Kidney (tissue), 14 donors: ENCODE results near the gene TBL1X. TPM values are rescaled to one million over a fixed set of nuclear protein-coding genes. Genes with fewer than 3 reads are reported as not detected.

Experiments
- DNase-seq, 5 donors: peaks; one replicate each; pipeline ENCODE4 v3.0.0-alpha.2; 2013 to 2020
- FAIRE-seq: peaks from 2 replicates; lab custom pipeline; 2012; peaks lifted over from hg19 to GRCh38; lab: Jason Lieb, UNC
- H3K27ac ChIP-seq, 2 donors: one replicate each; pipeline ENCODE4 v1.7.0; 2013; ENCODE audit warnings: low read depth in 2 of 2, low read length in 2 of 2, inconsistent platforms in 1 of 2
- H3K27me3 ChIP-seq: one replicate; pipeline ENCODE4 v1.7.1; 2013; ENCODE audit warnings: low read length, inconsistent platforms; ENCODE audit not compliant: control insufficient read depth, insufficient read depth
- H3K36me3 ChIP-seq, 3 donors: one replicate each; pipeline versions ENCODE4 v1.7.0 to v1.7.1; 2013; ENCODE audit warnings: low read length in 3 of 3, control low read depth in 1 of 3, inconsistent platforms in 1 of 3; ENCODE audit not compliant: insufficient read depth in 3 of 3, control insufficient read depth in 2 of 3
- H3K4me1 ChIP-seq, 3 donors: one replicate each; pipeline versions ENCODE4 v1.7.0 to v1.7.1; 2013; ENCODE audit warnings: low read length in 3 of 3, inconsistent platforms in 1 of 3, low read depth in 1 of 3; ENCODE audit not compliant: control insufficient read depth in 2 of 3, insufficient read depth in 2 of 3
- H3K4me3 ChIP-seq, 3 donors: one replicate each; pipeline versions ENCODE4 v1.7.0 to v1.8.1; 2013; ENCODE audit warnings: low read length in 3 of 3, control low read depth in 1 of 3, inconsistent platforms in 1 of 3
- H3K9ac ChIP-seq, 3 donors: one replicate each; pipeline versions ENCODE4 v1.7.0 to v1.7.1; 2013; ENCODE audit warnings: low read length in 3 of 3, control low read depth in 1 of 3, inconsistent platforms in 1 of 3
- H3K9me3 ChIP-seq, 3 donors: one replicate each; pipeline versions ENCODE4 v1.7.0 to v1.7.1; 2013; ENCODE audit warnings: low read length in 3 of 3, control low read depth in 1 of 3, inconsistent platforms in 1 of 3; ENCODE audit not compliant: control insufficient read depth in 2 of 3, insufficient read depth in 1 of 3
- intact Hi-C: fragments of 100-400 bp; cut with DNase I; formaldehyde crosslinking; loops from one replicate; pipeline ENCODE4 v1.11.1; 2022
- polyA plus RNA-seq: library from polyadenylated mRNA; stranded (reverse); fragments of 350-450 nt; fragmentation: Illumina TruSeq; extraction: RNeasy Lipid Tissue Mini Kit (QIAGEN cat#74804); gene quantifications from one replicate; pipeline ENCODE4 v1.2.3, GENCODE V29; 2014; ENCODE audit warnings: low read depth, low replicate concordance; ENCODE audit not compliant: insufficient read depth
- total RNA-seq: library from RNA; stranded (reverse); fragmentation: NEBNext Ultra II Directional; extraction: Animal tissue kit (Norgen Biotek cat#: 25700); gene quantifications from one replicate; pipeline ENCODE4 v1.2.1, GENCODE V29; 2021
- TF ChIP-seq, protein P1 (sequence below): IDR thresholded peaks from 3 replicates; pipeline ENCODE4 v1.5.1; 2012; ENCODE audit warnings: mild to moderate bottlenecking, moderate library complexity, borderline replicate concordance; ENCODE audit not compliant: insufficient read depth; ENCODE audit errors: extremely low read depth
- donor health status: control.
- donor health status: control.
- donor health status: control.
- donor health status: control.
- donor health status: control.
- donor health status: DM: yes; HTN: yes; CAD: no.
- donor health status: Normal renal cell carcinoma (clear cell type).

The TBL1X gene
- total and polyA plus RNA-seq, 2 donors from 2014 or later = 12.5 to 43.0 TPM

GRCh38 chrX:9724711-9725110 lies 259.9 kb downstream of the TBL1X start:
- no peaks in the 10 kb centered on the region for H3K27me3 ChIP-seq
- DNase-seq (no peak), FAIRE-seq (no peak)
- H3K4me3 ChIP-seq = no peak overlapping the region
- H3K27ac ChIP-seq = no peak overlapping the region
- no peak overlapping the region for H3K9ac ChIP-seq
- H3K9me3 ChIP-seq = peaks cover 0 to 10% (median 0%) of the 10 kb centered on the region in 3 donors
- intact Hi-C loops = no loop called here
- TF ChIP-seq, protein P1, sequence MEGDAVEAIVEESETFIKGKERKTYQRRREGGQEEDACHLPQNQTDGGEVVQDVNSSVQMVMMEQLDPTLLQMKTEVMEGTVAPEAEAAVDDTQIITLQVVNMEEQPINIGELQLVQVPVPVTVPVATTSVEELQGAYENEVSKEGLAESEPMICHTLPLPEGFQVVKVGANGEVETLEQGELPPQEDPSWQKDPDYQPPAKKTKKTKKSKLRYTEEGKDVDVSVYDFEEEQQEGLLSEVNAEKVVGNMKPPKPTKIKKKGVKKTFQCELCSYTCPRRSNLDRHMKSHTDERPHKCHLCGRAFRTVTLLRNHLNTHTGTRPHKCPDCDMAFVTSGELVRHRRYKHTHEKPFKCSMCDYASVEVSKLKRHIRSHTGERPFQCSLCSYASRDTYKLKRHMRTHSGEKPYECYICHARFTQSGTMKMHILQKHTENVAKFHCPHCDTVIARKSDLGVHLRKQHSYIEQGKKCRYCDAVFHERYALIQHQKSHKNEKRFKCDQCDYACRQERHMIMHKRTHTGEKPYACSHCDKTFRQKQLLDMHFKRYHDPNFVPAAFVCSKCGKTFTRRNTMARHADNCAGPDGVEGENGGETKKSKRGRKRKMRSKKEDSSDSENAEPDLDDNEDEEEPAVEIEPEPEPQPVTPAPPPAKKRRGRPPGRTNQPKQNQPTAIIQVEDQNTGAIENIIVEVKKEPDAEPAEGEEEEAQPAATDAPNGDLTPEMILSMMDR = no peak
- no peaks in the 10 kb centered on the region for H3K36me3 ChIP-seq
- H3K4me1 ChIP-seq = no peaks in the 10 kb centered on the region

DNA sequence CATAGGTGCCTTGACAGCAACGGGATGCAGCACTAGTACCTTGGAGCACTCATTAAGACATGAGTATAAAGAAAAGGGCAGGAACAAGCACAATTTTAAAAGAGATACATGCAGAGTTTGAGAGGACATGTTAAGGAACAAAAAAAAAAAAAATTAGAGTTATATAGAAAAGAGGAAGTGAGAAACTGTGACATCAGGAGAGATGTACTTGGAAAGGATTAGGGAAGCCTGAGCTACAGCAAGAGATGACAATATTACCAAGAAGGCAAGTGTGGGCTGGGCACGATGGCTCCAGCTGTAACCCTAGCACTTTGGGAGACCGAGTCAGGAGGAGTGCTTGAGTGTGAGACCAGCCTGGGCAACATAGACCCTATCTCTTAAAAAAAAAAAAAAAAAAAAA lies 263.4 kb downstream of the TBL1X start:
- Histone ChIP-seq H3K9me3 (peaks cover 0 to 6% (median 0%) of the 10 kb centered on the region in 3 donors), H3K4me1 (no peaks in the 10 kb centered on the region), H3K4me3 (no peak overlapping the region), H3K36me3 (no peaks in the 10 kb centered on the region), H3K27ac (no peak overlapping the region), H3K27me3 (no peaks in the 10 kb centered on the region), H3K9ac (no peak overlapping the region)
- intact Hi-C loops = no loop called here
- TF ChIP-seq, protein P1 = no peak
- FAIRE-seq (no peak), DNase-seq (no peak)

GRCh38 chrX:9729171-9729885 lies 264.5 kb downstream of the TBL1X start:
- intact Hi-C loops = no loop called here
- Histone ChIP-seq H3K4me1 (no peaks in the 10 kb centered on the region), H3K9ac (no peak overlapping the region), H3K27me3 (no peaks in the 10 kb centered on the region), H3K27ac (no peak overlapping the region), H3K9me3 (peaks cover 0 to 6% (median 0%) of the 10 kb centered on the region in 3 donors), H3K4me3 (no peak overlapping the region), H3K36me3 (no peaks in the 10 kb centered on the region)
- TF ChIP-seq, protein P1 = no peak
- peak in 1 of 5 donors; percentile 22 for DNase-seq
- FAIRE-seq = no peak
